DND-41 (cell line): ENCODE measurements around the gene MCTP2.
"Not testable (repeated sequence)": the region's sequence is repeated elsewhere in the genome, so short reads cannot be mapped to it uniquely, and the experiment has no call there.

ENCODE experiments used
- ATAC-seq: fragments of 200-7000 bp; cut with Tn5 transposase; 3 replicates; pipeline ENCODE4 v1.9.1; 2021; ENCODE audit warnings: low read depth; ENCODE audit not compliant: insufficient read depth
- DNase-seq: peaks from one replicate; pipeline ENCODE4 v3.0.0-alpha.2; 2020
- H2AFZ ChIP-seq: 2 replicates; pipeline ENCODE4 v1.6.0; 2012; ENCODE audit warnings: low read depth, low read length
- H3K27ac ChIP-seq: 2 replicates; pipeline ENCODE4 v1.5.1; 2012; ENCODE audit warnings: low read length, inconsistent platforms
- H3K27me3 ChIP-seq: fragments of 200-600 bp; sonication (generic); 2 replicates; pipeline ENCODE4 v1.6.0; 2012; ENCODE audit warnings: low read length, mild to moderate bottlenecking, inconsistent platforms; ENCODE audit not compliant: insufficient read depth, poor library complexity
- H3K36me3 ChIP-seq: 2 replicates; pipeline ENCODE4 v1.5.1; 2012; ENCODE audit warnings: low read length, inconsistent platforms; ENCODE audit not compliant: insufficient read depth
- H3K4me1 ChIP-seq: 2 replicates; pipeline ENCODE4 v1.5.1; 2012; ENCODE audit warnings: mild to moderate bottlenecking, low read length; ENCODE audit not compliant: insufficient read depth
- H3K4me2 ChIP-seq: 2 replicates; pipeline ENCODE4 v1.6.0; 2012; ENCODE audit warnings: mild to moderate bottlenecking, moderate library complexity, low read length, inconsistent platforms; ENCODE audit not compliant: insufficient read depth
- H3K4me3 ChIP-seq, 2 experiments: fragments of 200-600 bp in 1 of 2; shearing (Covaris generic) in 1 of 2; 2 replicates each; pipeline ENCODE4 v1.5.1; 2012 to 2016; ENCODE audit warnings: inconsistent platforms in 2 of 2, low read length in 2 of 2, mild to moderate bottlenecking in 2 of 2, low read depth in 1 of 2, moderate library complexity in 1 of 2
- H3K79me2 ChIP-seq: 2 replicates; pipeline ENCODE4 v1.6.0; 2012; ENCODE audit warnings: low read length, inconsistent platforms; ENCODE audit not compliant: insufficient read depth
- H3K9ac ChIP-seq: 2 replicates; pipeline ENCODE4 v1.6.0; 2012; ENCODE audit warnings: low read depth, mild to moderate bottlenecking, inconsistent platforms, low read length, moderate library complexity
- H3K9me3 ChIP-seq: 2 replicates; pipeline ENCODE4 v1.5.1; 2012; ENCODE audit warnings: low read length, moderate library complexity, mild to moderate bottlenecking, inconsistent platforms; ENCODE audit not compliant: insufficient read depth, severe bottlenecking
- H4K20me1 ChIP-seq: 2 replicates; pipeline ENCODE4 v1.6.0; 2012; ENCODE audit warnings: low read length; ENCODE audit not compliant: insufficient read depth
- CTCF ChIP-seq: IDR thresholded peaks from 2 replicates; pipeline ENCODE4 v1.5.1; 2012; ENCODE audit warnings: borderline replicate concordance, low read length, moderate library complexity, mild to moderate bottlenecking; ENCODE audit not compliant: poor library complexity, severe bottlenecking; ENCODE audit errors: extremely low read depth
- EZH2 ChIP-seq: IDR thresholded peaks from 3 replicates; pipeline ENCODE4 v1.6.1; 2012; ENCODE audit warnings: borderline replicate concordance, low read depth, mild to moderate bottlenecking, moderate library complexity, low read length, inconsistent platforms; ENCODE audit not compliant: severe bottlenecking

Gene MCTP2

GRCh38 chr15:94253742-94254141, 22.4 kb downstream of the MCTP2 start:
- H3K79me2 ChIP-seq = no peaks in the 10 kb centered on the region
- H3K4me1 ChIP-seq = peaks cover 19% of the 10 kb centered on the region
- no peak overlapping the region for H3K27ac ChIP-seq
- H3K9me3 ChIP-seq = no peaks in the 10 kb centered on the region
- no peaks in the 10 kb centered on the region for H3K36me3 ChIP-seq
- H2AFZ ChIP-seq = no peak overlapping the region
- DNase-seq (no peak), ATAC-seq (peak; percentile 88)
- TF ChIP-seq CTCF (no peak), EZH2 (no peak)
- no peaks in the 10 kb centered on the region for H4K20me1 ChIP-seq
- no peak overlapping the region for H3K4me3 ChIP-seq
- no peak overlapping the region for H3K9ac ChIP-seq
- peak overlapping the region; percentile 36; the same call in 1 of the 2 replicates for H3K4me2 ChIP-seq
- no peaks in the 10 kb centered on the region for H3K27me3 ChIP-seq

- DNase-seq = no peak
- Histone ChIP-seq H3K4me2 (no peak overlapping the region), H3K4me1 (peaks cover 19% of the 10 kb centered on the region), H3K4me3 (no peak overlapping the region), H3K27me3 (no peaks in the 10 kb centered on the region), H3K79me2 (no peaks in the 10 kb centered on the region), H4K20me1 (no peaks in the 10 kb centered on the region), H3K9ac (no peak overlapping the region), H3K27ac (no peak overlapping the region), H3K9me3 (no peaks in the 10 kb centered on the region), H3K36me3 (no peaks in the 10 kb centered on the region), H2AFZ (no peak overlapping the region)
- TF ChIP-seq EZH2 (no peak), CTCF (no peak)
- ATAC-seq = no peak
These were observed 24.2 kb downstream of the MCTP2 start for GRCh38 chr15:94255540-94255939.

GRCh38 chr15:94256511-94256910, 25.1 kb downstream of the MCTP2 start:
- Histone ChIP-seq H3K4me1 (peaks cover 19% of the 10 kb centered on the region), H2AFZ (no peak overlapping the region), H3K4me3 (no peak overlapping the region), H3K27me3 (no peaks in the 10 kb centered on the region), H3K27ac (no peak overlapping the region), H3K36me3 (no peaks in the 10 kb centered on the region), H4K20me1 (no peaks in the 10 kb centered on the region), H3K9ac (no peak overlapping the region), H3K9me3 (no peaks in the 10 kb centered on the region), H3K79me2 (no peaks in the 10 kb centered on the region), H3K4me2 (no peak overlapping the region)
- DNase-seq (no peak), ATAC-seq (no peak)
- TF ChIP-seq CTCF (no peak), EZH2 (no peak)

- not testable (repeated sequence) for H3K9me3 ChIP-seq, H2AFZ ChIP-seq, H4K20me1 ChIP-seq, H3K27me3 ChIP-seq, H3K27ac ChIP-seq, H3K9ac ChIP-seq, DNase-seq, H3K4me2 ChIP-seq, H3K4me3 ChIP-seq, H3K79me2 ChIP-seq, H3K36me3 ChIP-seq, ATAC-seq
- peaks cover 12% of the 10 kb centered on the region for H3K4me1 ChIP-seq
These were observed 26.4 kb downstream of the MCTP2 start for GRCh38 chr15:94257776-94258175.
